Uterus (tissue), 2 donors: ENCODE measurements around the gene BTAF1.

Source experiments
- POLR2A ChIP-seq, 2 donors: fragments of 450-650 bp; IDR thresholded peaks; one replicate each; pipeline ENCODE4 v1.6.1; 2016; ENCODE audit warnings: antibody characterized with exemption in 2 of 2, mild to moderate bottlenecking in 1 of 2, moderate library complexity in 1 of 2
- TF ChIP-seq, protein P1 (sequence below), 4 experiments: fragments of 200-600 bp in 2 of 4; fragments of 450-650 bp in 2 of 4; sonication (generic) in 2 of 4; IDR thresholded peaks; one replicate each; pipeline ENCODE4 v1.5.1; 2016 to 2019; ENCODE audit warnings: antibody characterized with exemption in 4 of 4, mild to moderate bottlenecking in 2 of 4, moderate library complexity in 1 of 4

DNA sequence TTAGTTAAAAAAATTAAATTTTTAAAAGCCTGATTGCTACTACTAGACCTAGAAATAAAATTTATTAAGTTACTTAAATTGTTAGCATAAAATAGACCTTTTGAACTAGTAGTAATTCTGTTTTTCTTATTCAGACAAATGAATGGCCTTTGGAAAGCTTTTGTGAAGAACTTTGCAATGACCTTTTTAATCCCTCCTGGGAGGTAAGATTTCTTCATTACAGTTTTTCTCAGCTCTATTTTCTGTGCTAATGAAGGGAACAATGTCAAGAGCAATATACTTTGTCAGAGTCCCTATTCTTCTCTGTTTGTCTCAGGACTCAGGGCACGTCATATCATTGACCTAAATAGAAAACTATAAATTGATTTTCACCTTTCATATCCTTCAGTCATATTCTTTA lies 33.5 kb downstream of the BTAF1 start:
- TF ChIP-seq POLR2A (IDR thresholded peaks at IDR 0.05) = no peak
- TF ChIP-seq, protein P1, sequence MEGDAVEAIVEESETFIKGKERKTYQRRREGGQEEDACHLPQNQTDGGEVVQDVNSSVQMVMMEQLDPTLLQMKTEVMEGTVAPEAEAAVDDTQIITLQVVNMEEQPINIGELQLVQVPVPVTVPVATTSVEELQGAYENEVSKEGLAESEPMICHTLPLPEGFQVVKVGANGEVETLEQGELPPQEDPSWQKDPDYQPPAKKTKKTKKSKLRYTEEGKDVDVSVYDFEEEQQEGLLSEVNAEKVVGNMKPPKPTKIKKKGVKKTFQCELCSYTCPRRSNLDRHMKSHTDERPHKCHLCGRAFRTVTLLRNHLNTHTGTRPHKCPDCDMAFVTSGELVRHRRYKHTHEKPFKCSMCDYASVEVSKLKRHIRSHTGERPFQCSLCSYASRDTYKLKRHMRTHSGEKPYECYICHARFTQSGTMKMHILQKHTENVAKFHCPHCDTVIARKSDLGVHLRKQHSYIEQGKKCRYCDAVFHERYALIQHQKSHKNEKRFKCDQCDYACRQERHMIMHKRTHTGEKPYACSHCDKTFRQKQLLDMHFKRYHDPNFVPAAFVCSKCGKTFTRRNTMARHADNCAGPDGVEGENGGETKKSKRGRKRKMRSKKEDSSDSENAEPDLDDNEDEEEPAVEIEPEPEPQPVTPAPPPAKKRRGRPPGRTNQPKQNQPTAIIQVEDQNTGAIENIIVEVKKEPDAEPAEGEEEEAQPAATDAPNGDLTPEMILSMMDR (IDR thresholded peaks at IDR 0.05) = no peak
